ENCODE results near the gene FILIP1L.

DNA sequence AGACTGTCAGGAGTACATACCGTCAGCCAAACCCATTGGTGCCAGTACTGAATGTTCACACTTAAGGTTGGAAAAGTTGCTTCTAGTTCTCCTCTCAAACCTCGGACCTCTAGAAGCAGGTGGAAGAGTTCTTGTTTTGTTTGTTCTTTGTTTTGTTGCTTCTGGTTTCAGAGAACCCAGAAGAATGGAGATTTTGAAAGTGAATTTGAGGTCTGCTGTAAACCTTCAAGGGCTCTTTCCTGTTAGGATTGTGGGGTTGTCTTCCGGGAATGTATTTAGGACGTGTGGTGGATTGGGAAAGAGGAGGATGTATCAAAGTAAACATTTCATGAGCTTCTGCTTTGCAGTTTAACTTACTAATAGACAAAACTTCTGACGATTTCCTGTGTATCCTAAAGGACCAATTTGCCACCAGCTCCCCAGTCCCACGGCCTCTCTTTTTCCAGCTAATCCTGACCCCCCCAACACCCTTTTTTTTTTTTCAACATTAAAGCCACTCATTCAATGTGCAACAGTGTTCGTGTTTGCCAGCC, 50.3 kb downstream of the FILIP1L start:
- TF ChIP-seq, protein P1, sequence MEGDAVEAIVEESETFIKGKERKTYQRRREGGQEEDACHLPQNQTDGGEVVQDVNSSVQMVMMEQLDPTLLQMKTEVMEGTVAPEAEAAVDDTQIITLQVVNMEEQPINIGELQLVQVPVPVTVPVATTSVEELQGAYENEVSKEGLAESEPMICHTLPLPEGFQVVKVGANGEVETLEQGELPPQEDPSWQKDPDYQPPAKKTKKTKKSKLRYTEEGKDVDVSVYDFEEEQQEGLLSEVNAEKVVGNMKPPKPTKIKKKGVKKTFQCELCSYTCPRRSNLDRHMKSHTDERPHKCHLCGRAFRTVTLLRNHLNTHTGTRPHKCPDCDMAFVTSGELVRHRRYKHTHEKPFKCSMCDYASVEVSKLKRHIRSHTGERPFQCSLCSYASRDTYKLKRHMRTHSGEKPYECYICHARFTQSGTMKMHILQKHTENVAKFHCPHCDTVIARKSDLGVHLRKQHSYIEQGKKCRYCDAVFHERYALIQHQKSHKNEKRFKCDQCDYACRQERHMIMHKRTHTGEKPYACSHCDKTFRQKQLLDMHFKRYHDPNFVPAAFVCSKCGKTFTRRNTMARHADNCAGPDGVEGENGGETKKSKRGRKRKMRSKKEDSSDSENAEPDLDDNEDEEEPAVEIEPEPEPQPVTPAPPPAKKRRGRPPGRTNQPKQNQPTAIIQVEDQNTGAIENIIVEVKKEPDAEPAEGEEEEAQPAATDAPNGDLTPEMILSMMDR (IDR thresholded peaks at IDR 0.05 in 4 of 5, conservative IDR thresholded peaks at IDR 0.05 in 1 of 5) = no peak
- TF ChIP-seq POLR2A (IDR thresholded peaks at IDR 0.05) = no peak
